ENCODE measurements around the gene TENM4. TPM values are rescaled to one million over a fixed set of nuclear protein-coding genes. Genes with fewer than 3 reads are reported as not detected.

TENM4 gene
- total RNA-seq, 4 donors from 2014 or later = 0.02 to 0.82 (median 0.23) TPM

GRCh38 chr11:78645226-78646202 is 795.3 kb downstream of the TENM4 start:
- Histone ChIP-seq H3K27me3 (no peaks in the 10 kb centered on the region), H3K4me3 (no peak overlapping the region), H3K27ac (no peak overlapping the region), H3K4me1 (no peaks in the 10 kb centered on the region), H3K9me3 (no peaks in the 10 kb centered on the region), H3K36me3 (no peaks in the 10 kb centered on the region)
- DNase-seq (peak; percentile 16 to 28), ATAC-seq (no peak)
- intact Hi-C loops (cut with DNase I; ENCODE audit: low total_unique reads) (loop anchor here (5.0 kb wide), 1 partner anchor 842 kb away; no protein-coding TSS in a partner anchor), in situ Hi-C loops (cut with MboI; ENCODE audit: low sequenced_read_pairs in 4 of 4) (loop anchor here in 2 of 4 donors (10.0 to 25.0 kb wide), 2 partner anchors 449 to 842 kb away; no protein-coding TSS in a partner anchor)
- no peak for TF ChIP-seq POLR2A (IDR thresholded peaks at IDR 0.05)
- peak; percentile 74 to 90 (median 83) for TF ChIP-seq CTCF (IDR thresholded peaks at IDR 0.05 in 4 of 5, conservative IDR thresholded peaks at IDR 0.05 in 1 of 5)

GRCh38 chr11:78643676-78644056 is 797.2 kb downstream of the TENM4 start:
- no peak overlapping the region for H3K4me3 ChIP-seq
- no peak overlapping the region for H3K27ac ChIP-seq
- DNase-seq = no peak
- no peaks in the 10 kb centered on the region for H3K36me3 ChIP-seq
- in situ Hi-C loops (cut with MboI; ENCODE audit: low sequenced_read_pairs in 4 of 4) = loop anchor here in 2 of 4 donors (10.0 to 25.0 kb wide), 2 partner anchors 451 to 844 kb away; no protein-coding TSS in a partner anchor
- H3K27me3 ChIP-seq = no peaks in the 10 kb centered on the region
- no peaks in the 10 kb centered on the region for H3K4me1 ChIP-seq
- intact Hi-C loops (cut with DNase I; ENCODE audit: low total_unique reads) = no loop called here
- no peaks in the 10 kb centered on the region for H3K9me3 ChIP-seq
- no peak for TF ChIP-seq CTCF (IDR thresholded peaks at IDR 0.05 in 4 of 5, conservative IDR thresholded peaks at IDR 0.05 in 1 of 5)
- ATAC-seq = no peak

GRCh38 chr11:78642979-78643675 is 797.7 kb downstream of the TENM4 start:
- no peaks in the 10 kb centered on the region for H3K36me3 ChIP-seq
- ATAC-seq (no peak), DNase-seq (no peak)
- TF ChIP-seq POLR2A (IDR thresholded peaks at IDR 0.05) = no peak
- no peak for TF ChIP-seq CTCF (IDR thresholded peaks at IDR 0.05 in 4 of 5, conservative IDR thresholded peaks at IDR 0.05 in 1 of 5)
- H3K9me3 ChIP-seq = no peaks in the 10 kb centered on the region
- in situ Hi-C loops (cut with MboI; ENCODE audit: low sequenced_read_pairs in 4 of 4) (loop anchor here in 2 of 4 donors (10.0 to 25.0 kb wide), 2 partner anchors 452 to 844 kb away; no protein-coding TSS in a partner anchor), intact Hi-C loops (cut with DNase I; ENCODE audit: low total_unique reads) (no loop called here)
- no peak overlapping the region for H3K27ac ChIP-seq
- no peaks in the 10 kb centered on the region for H3K27me3 ChIP-seq
- H3K4me1 ChIP-seq = no peaks in the 10 kb centered on the region
- H3K4me3 ChIP-seq = no peak overlapping the region

- Histone ChIP-seq H3K4me3 (no peak overlapping the region), H3K36me3 (no peaks in the 10 kb centered on the region), H3K4me1 (no peaks in the 10 kb centered on the region), H3K27me3 (no peaks in the 10 kb centered on the region), H3K9me3 (no peaks in the 10 kb centered on the region), H3K27ac (no peak overlapping the region)
- intact Hi-C loops (cut with DNase I; ENCODE audit: low total_unique reads) = no loop called here
- in situ Hi-C loops (cut with MboI; ENCODE audit: low sequenced_read_pairs in 4 of 4) = loop anchor here in 2 of 4 donors (10.0 to 25.0 kb wide), 2 partner anchors 453 to 846 kb away; no protein-coding TSS in a partner anchor
- ATAC-seq (no peak), DNase-seq (no peak)
- TF ChIP-seq CTCF (IDR thresholded peaks at IDR 0.05 in 4 of 5, conservative IDR thresholded peaks at IDR 0.05 in 1 of 5) (no peak), POLR2A (IDR thresholded peaks at IDR 0.05) (no peak)
These were observed 799.3 kb downstream of the TENM4 start for GRCh38 chr11:78641541-78641940.

All from gastrocnemius medialis (tissue), 4 donors.